Measurements from ENCODE around the gene LLGL2.

The LLGL2 gene

GRCh38 chr17:75480281-75480680, 45.2 kb upstream of the LLGL2 start:
- WGBS (ENCODE audit: insufficient coverage): 95% methylated on average over 5 of the region's 6 CpGs
- H3K27me3 ChIP-seq (replicated peaks in 2 of 5; ENCODE audit: control insufficient read depth in 4 of 5, insufficient read depth in 5 of 5, low read length in 4 of 5): no peaks in the 10 kb centered on the region
- H3K36me3 ChIP-seq (ENCODE audit: control insufficient read depth in 4 of 4, insufficient read depth in 4 of 4, low read length in 3 of 4): peaks cover 2 to 25% (median 12%) of the 10 kb centered on the region in 4 experiments
- no peak overlapping the region for H3K27ac ChIP-seq (ENCODE audit: insufficient read depth in 1 of 2, low read depth in 1 of 2, low read length in 2 of 2, poor library complexity in 1 of 2, severe bottlenecking in 2 of 2)
- no peak overlapping the region for H3K4me3 ChIP-seq (ENCODE audit: control insufficient read depth in 1 of 7, extremely low read depth in 1 of 7, insufficient read depth in 4 of 7, low read depth in 2 of 7, low read length in 6 of 7)
- no peaks in the 10 kb centered on the region for H3K4me1 ChIP-seq (ENCODE audit: control extremely low read depth in 1 of 4, control insufficient read depth in 4 of 4, insufficient read depth in 4 of 4, low read length in 3 of 4)
- POLR2A ChIA-PET: interaction anchor here (0.7 to 1.5 kb wide), 4 partner anchors 16 to 292 kb away, joined by 3 to 4 read pairs (median 4); no protein-coding TSS in a partner anchor
- CTCF ChIA-PET: interaction anchor here (0.8 to 1.8 kb wide), 4 partner anchors 9 to 91 kb away, joined by 3 to 5 read pairs (median 4); no protein-coding TSS in a partner anchor
- no peaks in the 10 kb centered on the region for H3K9me3 ChIP-seq (ENCODE audit: control extremely low read depth in 1 of 5, control insufficient read depth in 4 of 5, insufficient read depth in 2 of 5, low read depth in 1 of 5, low read length in 4 of 5)
- DNase-seq: no peak

GRCh38 chr17:75481194-75482068, 44.1 kb upstream of the LLGL2 start:
- no peak for DNase-seq
- H3K36me3 ChIP-seq (ENCODE audit: control insufficient read depth in 4 of 4, insufficient read depth in 4 of 4, low read length in 3 of 4): peaks cover 2 to 22% (median 10%) of the 10 kb centered on the region in 4 experiments
- no peak overlapping the region for H3K4me3 ChIP-seq (ENCODE audit: control insufficient read depth in 1 of 7, extremely low read depth in 1 of 7, insufficient read depth in 4 of 7, low read depth in 2 of 7, low read length in 6 of 7)
- H3K9me3 ChIP-seq (ENCODE audit: control extremely low read depth in 1 of 5, control insufficient read depth in 4 of 5, insufficient read depth in 2 of 5, low read depth in 1 of 5, low read length in 4 of 5): no peaks in the 10 kb centered on the region
- CTCF ChIA-PET: interaction anchor here (1.3 to 1.8 kb wide), 5 partner anchors 8 to 53 kb away, joined by 3 to 5 read pairs (median 4); no protein-coding TSS in a partner anchor
- POLR2A ChIA-PET: interaction anchor here (1.1 to 1.5 kb wide), 2 partner anchors 18 to 26 kb away, joined by 3 to 4 read pairs; no protein-coding TSS in a partner anchor
- 94% methylated on average over 11 of the region's 13 CpGs for WGBS (ENCODE audit: insufficient coverage)
- H3K4me1 ChIP-seq (ENCODE audit: control extremely low read depth in 1 of 4, control insufficient read depth in 4 of 4, insufficient read depth in 4 of 4, low read length in 3 of 4): peaks cover 0 to 8% (median 6%) of the 10 kb centered on the region in 4 experiments
- H3K27me3 ChIP-seq (replicated peaks in 2 of 5; ENCODE audit: control insufficient read depth in 4 of 5, insufficient read depth in 5 of 5, low read length in 4 of 5): no peaks in the 10 kb centered on the region
- H3K27ac ChIP-seq (ENCODE audit: insufficient read depth in 1 of 2, low read depth in 1 of 2, low read length in 2 of 2, poor library complexity in 1 of 2, severe bottlenecking in 2 of 2): no peak overlapping the region

- Histone ChIP-seq H3K27me3 (replicated peaks in 2 of 5; ENCODE audit: control insufficient read depth in 4 of 5, insufficient read depth in 5 of 5, low read length in 4 of 5) (no peaks in the 10 kb centered on the region), H3K4me1 (ENCODE audit: control extremely low read depth in 1 of 4, control insufficient read depth in 4 of 4, insufficient read depth in 4 of 4, low read length in 3 of 4) (peaks cover 4 to 17% (median 15%) of the 10 kb centered on the region in 4 experiments), H3K9me3 (ENCODE audit: control extremely low read depth in 1 of 5, control insufficient read depth in 4 of 5, insufficient read depth in 2 of 5, low read depth in 1 of 5, low read length in 4 of 5) (no peaks in the 10 kb centered on the region), H3K36me3 (ENCODE audit: control insufficient read depth in 4 of 4, insufficient read depth in 4 of 4, low read length in 3 of 4) (peaks cover 2 to 14% (median 7%) of the 10 kb centered on the region in 4 experiments), H3K27ac (ENCODE audit: insufficient read depth in 1 of 2, low read depth in 1 of 2, low read length in 2 of 2, poor library complexity in 1 of 2, severe bottlenecking in 2 of 2) (no peak overlapping the region), H3K4me3 (ENCODE audit: control insufficient read depth in 1 of 7, extremely low read depth in 1 of 7, insufficient read depth in 4 of 7, low read depth in 2 of 7, low read length in 6 of 7) (no peak overlapping the region)
- POLR2A ChIA-PET: no interaction called here
- CTCF ChIA-PET: interaction anchor here (1.3 to 2.4 kb wide), 4 partner anchors 8 to 54 kb away, joined by 3 to 8 read pairs (median 4); no protein-coding TSS in a partner anchor
- no peak for DNase-seq
- WGBS (ENCODE audit: insufficient coverage): 94% methylated on average over 9 of the region's 16 CpGs
These were observed 43.2 kb upstream of the LLGL2 start for GRCh38 chr17:75482098-75482942.

- WGBS (ENCODE audit: insufficient coverage): 98% methylated on average over 12 of the region's 12 CpGs
- DNase-seq: no peak
- Histone ChIP-seq H3K4me1 (ENCODE audit: control extremely low read depth in 1 of 4, control insufficient read depth in 4 of 4, insufficient read depth in 4 of 4, low read length in 3 of 4) (peaks cover 4 to 36% (median 28%) of the 10 kb centered on the region in 4 experiments), H3K36me3 (ENCODE audit: control insufficient read depth in 4 of 4, insufficient read depth in 4 of 4, low read length in 3 of 4) (peaks cover 2 to 12% (median 9%) of the 10 kb centered on the region in 4 experiments), H3K9me3 (ENCODE audit: control extremely low read depth in 1 of 5, control insufficient read depth in 4 of 5, insufficient read depth in 2 of 5, low read depth in 1 of 5, low read length in 4 of 5) (no peaks in the 10 kb centered on the region), H3K4me3 (ENCODE audit: control insufficient read depth in 1 of 7, extremely low read depth in 1 of 7, insufficient read depth in 4 of 7, low read depth in 2 of 7, low read length in 6 of 7) (no peak overlapping the region), H3K27ac (ENCODE audit: insufficient read depth in 1 of 2, low read depth in 1 of 2, low read length in 2 of 2, poor library complexity in 1 of 2, severe bottlenecking in 2 of 2) (peak overlapping the region in 1 of 2 experiments; percentile 25), H3K27me3 (replicated peaks in 2 of 5; ENCODE audit: control insufficient read depth in 4 of 5, insufficient read depth in 5 of 5, low read length in 4 of 5) (no peaks in the 10 kb centered on the region)
- POLR2A ChIA-PET: interaction anchor here (0.8 kb wide), 1 partner anchor 8 kb away, joined by 3 read pairs; no protein-coding TSS in a partner anchor
- CTCF ChIA-PET: interaction anchor here (1.0 to 3.0 kb wide), 6 partner anchors 9 to 26 kb away, joined by 3 to 9 read pairs (median 3); no protein-coding TSS in a partner anchor
These were observed 39.8 kb upstream of the LLGL2 start for GRCh38 chr17:75485688-75486087.

GRCh38 chr17:75486151-75486550, 39.3 kb upstream of the LLGL2 start:
- H3K27me3 ChIP-seq (replicated peaks in 2 of 5; ENCODE audit: control insufficient read depth in 4 of 5, insufficient read depth in 5 of 5, low read length in 4 of 5): no peaks in the 10 kb centered on the region
- H3K9me3 ChIP-seq (ENCODE audit: control extremely low read depth in 1 of 5, control insufficient read depth in 4 of 5, insufficient read depth in 2 of 5, low read depth in 1 of 5, low read length in 4 of 5): no peaks in the 10 kb centered on the region
- CTCF ChIA-PET: interaction anchor here (1.0 to 3.0 kb wide), 4 partner anchors 9 to 14 kb away, joined by 3 to 9 read pairs (median 4); no protein-coding TSS in a partner anchor
- peak overlapping the region in 1 of 2 experiments; percentile 6 for H3K27ac ChIP-seq (ENCODE audit: insufficient read depth in 1 of 2, low read depth in 1 of 2, low read length in 2 of 2, poor library complexity in 1 of 2, severe bottlenecking in 2 of 2)
- 96% methylated on average over 12 of the region's 14 CpGs for WGBS (ENCODE audit: insufficient coverage)
- H3K4me1 ChIP-seq (ENCODE audit: control extremely low read depth in 1 of 4, control insufficient read depth in 4 of 4, insufficient read depth in 4 of 4, low read length in 3 of 4): peaks cover 4 to 40% (median 29%) of the 10 kb centered on the region in 4 experiments
- H3K4me3 ChIP-seq (ENCODE audit: control insufficient read depth in 1 of 7, extremely low read depth in 1 of 7, insufficient read depth in 4 of 7, low read depth in 2 of 7, low read length in 6 of 7): no peak overlapping the region
- DNase-seq: no peak
- peaks cover 2 to 14% (median 12%) of the 10 kb centered on the region in 4 experiments for H3K36me3 ChIP-seq (ENCODE audit: control insufficient read depth in 4 of 4, insufficient read depth in 4 of 4, low read length in 3 of 4)
- POLR2A ChIA-PET: interaction anchor here (0.8 kb wide), 1 partner anchor 8 kb away, joined by 3 read pairs; no protein-coding TSS in a partner anchor

- Histone ChIP-seq H3K27me3 (replicated peaks in 2 of 5; ENCODE audit: control insufficient read depth in 4 of 5, insufficient read depth in 5 of 5, low read length in 4 of 5) (no peaks in the 10 kb centered on the region), H3K4me1 (ENCODE audit: control extremely low read depth in 1 of 4, control insufficient read depth in 4 of 4, insufficient read depth in 4 of 4, low read length in 3 of 4) (peaks cover 4 to 40% (median 29%) of the 10 kb centered on the region in 4 experiments), H3K27ac (ENCODE audit: insufficient read depth in 1 of 2, low read depth in 1 of 2, low read length in 2 of 2, poor library complexity in 1 of 2, severe bottlenecking in 2 of 2) (peak overlapping the region in 1 of 2 experiments; percentile 61), H3K36me3 (ENCODE audit: control insufficient read depth in 4 of 4, insufficient read depth in 4 of 4, low read length in 3 of 4) (peaks cover 2 to 22% (median 19%) of the 10 kb centered on the region in 4 experiments), H3K4me3 (ENCODE audit: control insufficient read depth in 1 of 7, extremely low read depth in 1 of 7, insufficient read depth in 4 of 7, low read depth in 2 of 7, low read length in 6 of 7) (peak overlapping the region in 4 of 7 experiments; percentile 4 to 58 (median 36)), H3K9me3 (ENCODE audit: control extremely low read depth in 1 of 5, control insufficient read depth in 4 of 5, insufficient read depth in 2 of 5, low read depth in 1 of 5, low read length in 4 of 5) (no peaks in the 10 kb centered on the region)
- ChIA-PET CTCF (interaction anchor here (0.8 to 3.0 kb wide), 13 partner anchors 8 to 198 kb away, joined by 3 to 9 read pairs (median 5); partner anchors contain the start of genes SLC25A19 and TSEN54), POLR2A (no interaction called here)
- no peak for DNase-seq
- 88% methylated on average over 3 of the region's 5 CpGs for WGBS (ENCODE audit: insufficient coverage)
These were observed 38.5 kb upstream of the LLGL2 start for GRCh38 chr17:75486951-75487350.

All from common myeloid progenitor, CD34-positive (primary cell).